Stimulated activated CD8-positive, alpha-beta memory T cell treated with anti-CD3 and anti-CD28 coated beads, Interleukin-7, amount 100 ng/mL, for 24 hours (primary cell): ENCODE results near the gene PRDM16.

Source experiments
- DNase-seq: peaks from one replicate; pipeline ENCODE4 v3.0.0-alpha.2; 2020; ENCODE audit warnings: low read depth

PRDM16 gene

GRCh38 chr1:3244025-3244926 is 175.3 kb downstream of the PRDM16 start:
- no peak for DNase-seq

- DNase-seq = no peak
Observed at GRCh38 chr1:3244927-3245315, 175.9 kb downstream of the PRDM16 start.

GRCh38 chr1:3245344-3245743 is 176.3 kb downstream of the PRDM16 start:
- DNase-seq = no peak

GRCh38 chr1:3245768-3246167 is 176.8 kb downstream of the PRDM16 start:
- DNase-seq = no peak

GRCh38 chr1:3246251-3246650 is 177.2 kb downstream of the PRDM16 start:
- DNase-seq = no peak

GRCh38 chr1:3247521-3248121 is 178.6 kb downstream of the PRDM16 start:
- DNase-seq = no peak

- DNase-seq = no peak
Observed at GRCh38 chr1:3248155-3249141, 179.4 kb downstream of the PRDM16 start.

GRCh38 chr1:3249231-3249630 is 180.2 kb downstream of the PRDM16 start:
- no peak for DNase-seq

- no peak for DNase-seq
Observed at GRCh38 chr1:3249631-3250501, 180.9 kb downstream of the PRDM16 start.

GRCh38 chr1:3250624-3251023 is 181.6 kb downstream of the PRDM16 start:
- DNase-seq = no peak

- no peak for DNase-seq
Observed at GRCh38 chr1:3251099-3251806, 182.2 kb downstream of the PRDM16 start.

- DNase-seq = no peak
Observed at GRCh38 chr1:3251807-3252428, 182.9 kb downstream of the PRDM16 start.

GRCh38 chr1:3255680-3256079 is 186.7 kb downstream of the PRDM16 start:
- no peak for DNase-seq

- no peak for DNase-seq
Observed at GRCh38 chr1:3257788-3258187, 188.8 kb downstream of the PRDM16 start.

GRCh38 chr1:3258386-3259003 is 189.5 kb downstream of the PRDM16 start:
- DNase-seq = no peak

- no peak for DNase-seq
Observed at GRCh38 chr1:3259020-3259419, 190.0 kb downstream of the PRDM16 start.

GRCh38 chr1:3261007-3261968 is 192.3 kb downstream of the PRDM16 start:
- DNase-seq = no peak

- no peak for DNase-seq
Observed at GRCh38 chr1:3261969-3262579, 193.1 kb downstream of the PRDM16 start.
